Endothelial cell of umbilical vein (primary cell): Measurements from ENCODE around the gene RPS2.

Experiments
- MYC ChIP-seq: IDR thresholded peaks from one replicate; pipeline ENCODE4 v1.6.1; 2011; ENCODE audit warnings: mild to moderate bottlenecking, low read depth, low read length
- POLR2A ChIP-seq: IDR thresholded peaks from 2 replicates; pipeline ENCODE4 v1.6.1; 2012; ENCODE audit warnings: low read depth, mild to moderate bottlenecking, control low read depth, low read length
- POLR2AphosphoS5 ChIP-seq: IDR thresholded peaks from 2 replicates; pipeline ENCODE4 v1.6.1; 2012; ENCODE audit warnings: low read depth, mild to moderate bottlenecking, control low read depth, low read length, moderate library complexity; ENCODE audit not compliant: insufficient read depth

- TF ChIP-seq MYC: no peak
- TF ChIP-seq POLR2A: no peak
- TF ChIP-seq POLR2AphosphoS5: no peak
Measured at GRCh38 chr16:1976216-1976520, 11.5 kb upstream of the RPS2 start.
